B cell (primary cell): Measurements from ENCODE around the gene USO1. TPM values are rescaled to one million over a fixed set of nuclear protein-coding genes. Genes with fewer than 3 reads are reported as not detected.

Experiments
- ATAC-seq: fragments of 200-7000 bp; cut with Tn5 transposase; one replicate; pipeline ENCODE4 v1.10.0; 2021; ENCODE audit warnings: low read depth, mild to moderate bottlenecking, moderate number of reproducible peaks, moderate library complexity
- CTCF ChIA-PET: fragments of 350-600 bp; sonication (Branson Sonifier 250); formaldehyde crosslinking; loops from one replicate; lab custom pipeline; 2021; ENCODE audit warnings: antibody characterized with exemption, inconsistent platforms; lab: Charles Lee
- POLR2A ChIA-PET: fragments of 350-600 bp; sonication (Branson Sonifier 250); formaldehyde crosslinking; loops from one replicate; lab custom pipeline; 2021; ENCODE audit warnings: antibody characterized with exemption; lab: Charles Lee
- DNase-seq: peaks from one replicate; pipeline ENCODE4 v3.0.0; 2013
- H2AFZ ChIP-seq: 2 replicates; pipeline ENCODE4 v1.6.1; 2012; ENCODE audit warnings: mild to moderate bottlenecking, low read depth, low read length; ENCODE audit not compliant: insufficient read depth, poor library complexity, severe bottlenecking
- H3K27ac ChIP-seq, 2 donors: 1 replicate in 1 of 2; 2 replicates in 1 of 2; pipeline ENCODE4 v1.5.1; 2012 to 2013; ENCODE audit warnings: low read length in 2 of 2, mild to moderate bottlenecking in 2 of 2, moderate library complexity in 1 of 2
- H3K27me3 ChIP-seq, 4 experiments: fragments of 200-600 bp in 1 of 4; sonication (generic) in 1 of 4; replicated peaks in 1 of 4; 1 replicate in 2 of 4; 2 replicates in 2 of 4; pipeline versions ENCODE4 v1.6.1 to v1.7.0; 2013 to 2016; ENCODE audit warnings: low read length in 3 of 4, mild to moderate bottlenecking in 2 of 4, mixed read lengths in 1 of 4, moderate library complexity in 1 of 4; ENCODE audit not compliant: insufficient read depth in 4 of 4, control insufficient read depth in 3 of 4; ENCODE audit errors: control extremely low read depth in 1 of 4
- H3K36me3 ChIP-seq, 2 experiments: replicated peaks in 1 of 2; 1 replicate in 1 of 2; 2 replicates in 1 of 2; pipeline versions ENCODE4 v1.6.1 to v1.7.1; 2013; ENCODE audit warnings: low read length in 1 of 2; ENCODE audit not compliant: insufficient read depth in 2 of 2, control insufficient read depth in 1 of 2; ENCODE audit errors: control extremely low read depth in 1 of 2, extremely low read depth in 1 of 2
- H3K4me1 ChIP-seq, 2 donors: fragments of 200-600 bp in 1 of 2; sonication (generic) in 1 of 2; 1 replicate in 1 of 2; 2 replicates in 1 of 2; pipeline versions ENCODE4 v1.5.1 to v1.6.1; 2013 to 2017; ENCODE audit warnings: low read length in 2 of 2; ENCODE audit not compliant: control insufficient read depth in 2 of 2, insufficient read depth in 2 of 2
- H3K4me2 ChIP-seq: replicated peaks from 2 replicates; pipeline ENCODE3; 2012; ENCODE audit warnings: mild to moderate bottlenecking, low read depth, low read length; ENCODE audit not compliant: poor library complexity, severe bottlenecking
- H3K4me3 ChIP-seq, 5 experiments: fragments of 200-600 bp in 1 of 5; sonication (generic) in 1 of 5; 1 replicate in 3 of 5; 2 replicates in 2 of 5; pipeline versions ENCODE4 v1.5.1 to v1.7.0; 2011 to 2016; ENCODE audit warnings: low read length in 4 of 5, mild to moderate bottlenecking in 4 of 5, low read depth in 2 of 5, control low read depth in 1 of 5, moderate library complexity in 1 of 5; ENCODE audit not compliant: insufficient read depth in 1 of 5; ENCODE audit errors: control extremely low read depth in 1 of 5, extremely low read depth in 1 of 5
- H3K79me2 ChIP-seq: fragments of 200-600 bp; sonication (generic); one replicate; pipeline ENCODE4 v1.6.0; 2016; ENCODE audit warnings: low read length; ENCODE audit not compliant: control insufficient read depth, insufficient read depth
- H3K9ac ChIP-seq: fragments of 200-600 bp; sonication (generic); 2 replicates; pipeline ENCODE4 v1.6.1; 2017; ENCODE audit warnings: mild to moderate bottlenecking, low read length, moderate library complexity
- H3K9me3 ChIP-seq, 3 donors: one replicate each; pipeline versions ENCODE4 v1.6.1 to v1.7.1; 2013; ENCODE audit warnings: low read length in 2 of 3; ENCODE audit not compliant: control insufficient read depth in 2 of 3, insufficient read depth in 1 of 3; ENCODE audit errors: control extremely low read depth in 1 of 3
- H4K20me1 ChIP-seq: 2 replicates; pipeline ENCODE4 v1.6.0; 2012; ENCODE audit warnings: mild to moderate bottlenecking, low read length; ENCODE audit not compliant: insufficient read depth, control insufficient read depth, poor library complexity, severe bottlenecking
- H3K27ac Mint-ChIP-seq: one replicate; pipeline ENCODE4 v1.8.0; 2021; ENCODE audit warnings: mixed read lengths
- H3K27me3 Mint-ChIP-seq: one replicate; pipeline ENCODE4 v1.8.0; 2021; ENCODE audit warnings: mixed read lengths
- H3K4me1 Mint-ChIP-seq: one replicate; pipeline ENCODE4 v1.8.0; 2021; ENCODE audit warnings: mixed read lengths
- H3K4me3 Mint-ChIP-seq: one replicate; pipeline ENCODE4 v1.8.0; 2021; ENCODE audit warnings: mixed read lengths
- H3K9me3 Mint-ChIP-seq: one replicate; pipeline ENCODE4 v1.8.0; 2022; ENCODE audit warnings: mixed read lengths; ENCODE audit not compliant: insufficient read depth
- EZH2 ChIP-seq: IDR thresholded peaks from 2 replicates; pipeline ENCODE4 v1.6.1; 2012; ENCODE audit warnings: borderline replicate concordance, low read depth, mild to moderate bottlenecking, moderate library complexity, low read length; ENCODE audit not compliant: insufficient read depth, poor library complexity, severe bottlenecking
- WGBS: methylation state at CpG from one replicate; pipeline ENCODE4 v1.1.5; 2013; ENCODE audit warnings: missing lambda C conversion rate; ENCODE audit not compliant: insufficient coverage; 5-methylcytosine and 5-hydroxymethylcytosine counted together
- intact Hi-C: fragments of 100-400 bp; cut with micrococcal nuclease; formaldehyde crosslinking; loops from one replicate; pipeline ENCODE4 v1.10.0; 2022
- polyA plus RNA-seq: library from polyadenylated mRNA; depleted of rRNA; stranded (reverse); fragments of >200 nt; gene quantifications from 2 replicates; pipeline ENCODE4 v1.2.3, GENCODE V29; 2012
- total RNA-seq, 2 donors: library from RNA; stranded (reverse); fragments of 120-200 nt in 1 of 2; gene quantifications; 1 replicate in 1 of 2; 2 replicates in 1 of 2; pipeline versions ENCODE4 v1.2.3 to v1.2.4, GENCODE V29; 2013 to 2022
- TF ChIP-seq, protein P1 (sequence below): fragments of 200-600 bp; IDR thresholded peaks from one replicate; pipeline ENCODE4 v1.8.0; 2022; ENCODE audit warnings: antibody characterized with exemption, mild to moderate bottlenecking

Gene USO1
- total and polyA plus RNA-seq, 2 donors (not counting 1 experiment from before 2014, with no cell fraction given): 12.3 to 45.0 TPM

DNA sequence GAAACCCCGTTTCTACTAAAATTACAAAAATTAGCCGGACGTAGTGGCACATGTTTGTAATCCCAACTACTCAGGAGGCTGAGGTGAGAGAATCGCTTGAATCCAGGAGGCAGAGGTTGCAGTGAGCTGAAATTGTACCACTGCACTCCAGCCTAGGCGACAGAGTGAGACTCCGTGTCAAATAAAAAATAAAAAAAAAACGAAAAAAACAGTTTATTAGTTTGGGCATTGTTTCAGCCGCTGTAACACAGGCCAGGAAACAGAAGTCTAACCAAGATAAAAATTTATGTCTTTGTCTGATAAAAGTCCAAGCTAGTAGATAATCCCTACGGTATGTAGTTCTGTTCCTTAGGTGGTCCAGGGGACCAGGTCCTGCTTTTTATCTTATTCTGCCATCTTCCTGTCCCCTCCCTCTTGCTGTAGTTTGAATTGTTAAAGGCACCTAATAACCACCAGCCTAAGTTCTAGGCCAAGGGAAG lies 21.4 kb downstream of the USO1 start:
- DNase-seq: no peak
- intact Hi-C loops: no loop called here
- Histone ChIP-seq H3K4me2 (no peak overlapping the region), H3K9ac (no peak overlapping the region), H3K9me3 (no peaks in the 10 kb centered on the region), H3K4me3 (no peak overlapping the region), H3K27me3 (no peaks in the 10 kb centered on the region), H4K20me1 (no peaks in the 10 kb centered on the region), H2AFZ (no peak overlapping the region), H3K79me2 (peaks cover 56% of the 10 kb centered on the region), H3K27ac (no peak overlapping the region), H3K36me3 (peaks cover 3 to 6% of the 10 kb centered on the region in 2 experiments), H3K4me1 (no peaks in the 10 kb centered on the region)
- ATAC-seq: no peak
- WGBS: 90% methylated on average over 3 of the region's 9 CpGs
- H3K9me3 Mint-ChIP-seq: no peaks in the 10 kb centered on the region
- H3K4me3 Mint-ChIP-seq: no peak overlapping the region
- no peaks in the 10 kb centered on the region for H3K27me3 Mint-ChIP-seq
- CTCF ChIA-PET: interaction anchor here (0.7 kb wide), 1 partner anchor 81 kb away, joined by 4 read pairs; no protein-coding TSS in a partner anchor
- H3K27ac Mint-ChIP-seq: no peak overlapping the region
- H3K4me1 Mint-ChIP-seq: peaks cover 13% of the 10 kb centered on the region
- POLR2A ChIA-PET: no interaction called here
- TF ChIP-seq EZH2: no peak
- TF ChIP-seq, protein P1, sequence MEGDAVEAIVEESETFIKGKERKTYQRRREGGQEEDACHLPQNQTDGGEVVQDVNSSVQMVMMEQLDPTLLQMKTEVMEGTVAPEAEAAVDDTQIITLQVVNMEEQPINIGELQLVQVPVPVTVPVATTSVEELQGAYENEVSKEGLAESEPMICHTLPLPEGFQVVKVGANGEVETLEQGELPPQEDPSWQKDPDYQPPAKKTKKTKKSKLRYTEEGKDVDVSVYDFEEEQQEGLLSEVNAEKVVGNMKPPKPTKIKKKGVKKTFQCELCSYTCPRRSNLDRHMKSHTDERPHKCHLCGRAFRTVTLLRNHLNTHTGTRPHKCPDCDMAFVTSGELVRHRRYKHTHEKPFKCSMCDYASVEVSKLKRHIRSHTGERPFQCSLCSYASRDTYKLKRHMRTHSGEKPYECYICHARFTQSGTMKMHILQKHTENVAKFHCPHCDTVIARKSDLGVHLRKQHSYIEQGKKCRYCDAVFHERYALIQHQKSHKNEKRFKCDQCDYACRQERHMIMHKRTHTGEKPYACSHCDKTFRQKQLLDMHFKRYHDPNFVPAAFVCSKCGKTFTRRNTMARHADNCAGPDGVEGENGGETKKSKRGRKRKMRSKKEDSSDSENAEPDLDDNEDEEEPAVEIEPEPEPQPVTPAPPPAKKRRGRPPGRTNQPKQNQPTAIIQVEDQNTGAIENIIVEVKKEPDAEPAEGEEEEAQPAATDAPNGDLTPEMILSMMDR: no peak

DNA sequence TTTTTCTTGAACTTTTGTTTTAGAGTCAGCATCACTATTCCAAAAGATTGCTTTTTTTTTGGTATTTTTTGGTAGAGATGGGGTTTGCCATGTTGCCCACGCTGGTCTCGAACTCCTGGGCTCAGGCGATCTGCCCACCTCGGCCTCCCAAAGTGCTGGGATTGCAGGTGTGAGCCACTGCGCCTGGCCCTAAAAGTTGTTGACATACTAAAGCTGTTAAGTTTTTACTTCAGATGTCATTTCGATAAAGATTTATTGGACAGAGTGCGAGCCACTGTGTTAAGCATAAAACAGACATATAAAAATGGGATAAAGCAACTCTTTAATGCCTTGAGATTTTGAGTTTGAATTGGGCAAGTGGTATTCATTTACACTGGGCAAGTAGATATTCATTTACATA lies 28.3 kb downstream of the USO1 start:
- H3K4me3 Mint-ChIP-seq: no peak overlapping the region
- ATAC-seq: no peak
- intact Hi-C loops: no loop called here

More for the DNA sequence above, 28.3 kb downstream of the USO1 start:
- Histone ChIP-seq H3K27ac (no peak overlapping the region), H4K20me1 (no peaks in the 10 kb centered on the region), H3K9ac (no peak overlapping the region), H2AFZ (no peak overlapping the region), H3K36me3 (peaks cover 12 to 27% of the 10 kb centered on the region in 2 experiments), H3K9me3 (peaks cover 0 to 7% (median 3%) of the 10 kb centered on the region in 3 donors), H3K79me2 (peaks cover 12% of the 10 kb centered on the region), H3K4me3 (no peak overlapping the region), H3K4me1 (no peaks in the 10 kb centered on the region), H3K27me3 (no peaks in the 10 kb centered on the region), H3K4me2 (no peak overlapping the region)
- H3K27me3 Mint-ChIP-seq: no peaks in the 10 kb centered on the region
- WGBS: 100% methylated on average over 5 of the region's 7 CpGs
- DNase-seq: no peak
- CTCF ChIA-PET: no interaction called here
- peaks cover 5% of the 10 kb centered on the region for H3K4me1 Mint-ChIP-seq
- POLR2A ChIA-PET: no interaction called here
- TF ChIP-seq, protein P1: no peak
- TF ChIP-seq EZH2: no peak
- no peak overlapping the region for H3K27ac Mint-ChIP-seq
- peaks cover 4% of the 10 kb centered on the region for H3K9me3 Mint-ChIP-seq
